OCI-LY1 (cell line): ENCODE results near the gene NXPH4.

Source experiments
- H2AFZ ChIP-seq: fragments of 200-600 bp; sonication (generic), shearing (Covaris generic); 2 replicates; pipeline ENCODE4 v1.6.0; 2014; ENCODE audit warnings: antibody characterized with exemption, mild to moderate bottlenecking, low read length
- H3F3A ChIP-seq: fragments of 200-600 bp; sonication (generic), shearing (Covaris generic); 2 replicates; pipeline ENCODE4 v1.6.0; 2014; ENCODE audit warnings: mild to moderate bottlenecking, antibody characterized with exemption, low read length, moderate library complexity; ENCODE audit not compliant: insufficient read depth
- H3K27ac ChIP-seq: fragments of 200-600 bp; sonication (generic); 2 replicates; pipeline ENCODE4 v1.5.1; 2014; ENCODE audit warnings: low read length, mixed run types, mild to moderate bottlenecking, low read depth; ENCODE audit not compliant: poor library complexity, severe bottlenecking
- H3K27me3 ChIP-seq: fragments of 200-600 bp; sonication (generic); 2 replicates; pipeline ENCODE4 v1.6.0; 2014; ENCODE audit warnings: antibody characterized with exemption, mild to moderate bottlenecking, low read length, moderate library complexity; ENCODE audit not compliant: insufficient read depth
- H3K36me3 ChIP-seq: fragments of 200-600 bp; sonication (generic); 2 replicates; pipeline ENCODE4 v1.6.1; 2014; ENCODE audit warnings: mild to moderate bottlenecking, antibody characterized with exemption, low read length, moderate library complexity, mixed read lengths; ENCODE audit not compliant: insufficient read depth
- H3K4me1 ChIP-seq: fragments of 200-600 bp; sonication (generic); 2 replicates; pipeline ENCODE4 v1.5.1; 2014; ENCODE audit warnings: mild to moderate bottlenecking, low read length, moderate library complexity; ENCODE audit not compliant: insufficient read depth, severe bottlenecking
- H3K4me2 ChIP-seq: fragments of 200-600 bp; sonication (generic), shearing (Covaris generic); 2 replicates; pipeline ENCODE4 v1.6.1; 2014; ENCODE audit warnings: low read length
- H3K4me3 ChIP-seq: fragments of 200-600 bp; sonication (generic); 2 replicates; pipeline ENCODE4 v1.5.1; 2014; ENCODE audit warnings: low read length, low read depth, mild to moderate bottlenecking, mixed read lengths; ENCODE audit not compliant: poor library complexity, severe bottlenecking
- H3K79me2 ChIP-seq: fragments of 200-600 bp; shearing (Covaris generic); 2 replicates; pipeline ENCODE4 v1.6.1; 2016; ENCODE audit warnings: mixed run types, low read length, mixed read lengths; ENCODE audit not compliant: insufficient read depth
- H3K9ac ChIP-seq: fragments of 200-600 bp; sonication (generic), shearing (Covaris generic); 2 replicates; pipeline ENCODE4 v1.6.1; 2014; ENCODE audit warnings: mild to moderate bottlenecking, low read length, mixed read lengths
- H3K9me2 ChIP-seq: fragments of 200-600 bp; sonication (generic), shearing (Covaris generic); 2 replicates; pipeline ENCODE4 v1.6.1; 2014; ENCODE audit warnings: low read depth, mild to moderate bottlenecking, low read length, mixed read lengths
- H3K9me3 ChIP-seq: fragments of 200-600 bp; shearing (Covaris generic); 2 replicates; pipeline ENCODE4 v1.6.1; 2014; ENCODE audit warnings: low read length, mixed read lengths
- H4K20me1 ChIP-seq: fragments of 200-600 bp; sonication (generic), shearing (Covaris generic); 2 replicates; pipeline ENCODE4 v1.6.0; 2016; ENCODE audit warnings: mild to moderate bottlenecking, low read length; ENCODE audit not compliant: insufficient read depth
- CTCF ChIP-seq: fragments of 200-600 bp; sonication (generic), shearing (Covaris generic); IDR thresholded peaks from 2 replicates; pipeline ENCODE4 v1.5.1; 2017; ENCODE audit warnings: mild to moderate bottlenecking, antibody characterized with exemption, low read length, moderate library complexity, mixed read lengths
- EZH2 ChIP-seq: fragments of 200-600 bp; sonication (generic), shearing (Covaris generic); IDR thresholded peaks from 2 replicates; pipeline ENCODE4 v1.8.0; 2017; ENCODE audit warnings: borderline replicate concordance, mixed run types, mild to moderate bottlenecking, antibody characterized with exemption, low read length, moderate library complexity, mixed read lengths

The NXPH4 gene

GRCh38 chr12:57199191-57199590, 17.4 kb upstream of the NXPH4 start:
- Histone ChIP-seq H3K36me3 (no peaks in the 10 kb centered on the region), H3K4me1 (peaks cover 17% of the 10 kb centered on the region), H3K27me3 (peaks cover 36% of the 10 kb centered on the region; the same call in 1 of the 2 replicates)

GRCh38 chr12:57200497-57200896, 16.1 kb upstream of the NXPH4 start:
- Histone ChIP-seq H3K9me2 (no peaks in the 10 kb centered on the region), H3K27me3 (peaks cover 40% of the 10 kb centered on the region; the same call in 1 of the 2 replicates), H3K9me3 (no peaks in the 10 kb centered on the region), H3K79me2 (no peaks in the 10 kb centered on the region), H3K36me3 (no peaks in the 10 kb centered on the region), H3F3A (no peaks in the 10 kb centered on the region), H3K4me2 (no peak overlapping the region), H3K4me3 (no peak overlapping the region), H4K20me1 (no peaks in the 10 kb centered on the region), H3K9ac (no peak overlapping the region), H3K27ac (no peak overlapping the region), H3K4me1 (peaks cover 8% of the 10 kb centered on the region), H2AFZ (no peak overlapping the region)
- TF ChIP-seq EZH2 (no peak), CTCF (no peak)

More at GRCh38 chr12:57199191-57199590, 17.4 kb upstream of the NXPH4 start:
- H3K9me2 ChIP-seq = no peaks in the 10 kb centered on the region
- no peaks in the 10 kb centered on the region for H3K79me2 ChIP-seq
- H3K4me3 ChIP-seq = no peak overlapping the region
- H4K20me1 ChIP-seq = no peaks in the 10 kb centered on the region
- TF ChIP-seq EZH2 (no peak), CTCF (no peak)
- H3K27ac ChIP-seq = no peak overlapping the region
- H3K9ac ChIP-seq = no peak overlapping the region
- no peaks in the 10 kb centered on the region for H3K9me3 ChIP-seq
- H3F3A ChIP-seq = no peaks in the 10 kb centered on the region
- H2AFZ ChIP-seq = no peak overlapping the region
- no peak overlapping the region for H3K4me2 ChIP-seq

GRCh38 chr12:57201219-57201618, 15.4 kb upstream of the NXPH4 start:
- Histone ChIP-seq H3K9me3 (no peaks in the 10 kb centered on the region), H3K79me2 (no peaks in the 10 kb centered on the region), H3K9me2 (no peaks in the 10 kb centered on the region), H2AFZ (no peak overlapping the region), H3F3A (no peaks in the 10 kb centered on the region), H3K36me3 (no peaks in the 10 kb centered on the region), H3K4me1 (peaks cover 1% of the 10 kb centered on the region), H3K27me3 (peaks cover 44% of the 10 kb centered on the region; the same call in 1 of the 2 replicates), H3K9ac (no peak overlapping the region), H4K20me1 (no peaks in the 10 kb centered on the region), H3K4me3 (no peak overlapping the region), H3K4me2 (no peak overlapping the region), H3K27ac (no peak overlapping the region)
- TF ChIP-seq CTCF (no peak), EZH2 (no peak)
